RWPE2 (cell line): ENCODE results near the gene TMEM273.

Experiments used
- ATAC-seq: fragments of 200-7000 bp; cut with Tn5 transposase; 3 replicates; pipeline ENCODE4 v1.9.1; 2021; ENCODE audit warnings: low read depth
- DNase-seq: peaks from one replicate; pipeline ENCODE4 v3.0.0-alpha.2; 2020; ENCODE audit warnings: low spot score
- H3K27ac ChIP-seq: fragments of 450-650 bp; 2 replicates; pipeline ENCODE4 v1.5.1; 2017; ENCODE audit warnings: mild to moderate bottlenecking; ENCODE audit not compliant: poor library complexity, severe bottlenecking
- H3K27me3 ChIP-seq: fragments of 250-450 bp; sonication (Bioruptor Pico); 2 replicates; pipeline ENCODE4 v1.5.1; 2021; ENCODE audit warnings: mild to moderate bottlenecking, moderate library complexity; ENCODE audit not compliant: insufficient read depth, poor library complexity, severe bottlenecking
- H3K36me3 ChIP-seq: fragments of 250-450 bp; sonication (Bioruptor Pico); 2 replicates; pipeline ENCODE4 v1.5.1; 2020; ENCODE audit warnings: low read depth, mild to moderate bottlenecking, moderate library complexity
- H3K4me1 ChIP-seq: fragments of 250-450 bp; sonication (Bioruptor Pico); 2 replicates; pipeline ENCODE4 v1.5.1; 2021; ENCODE audit warnings: mild to moderate bottlenecking, moderate library complexity; ENCODE audit not compliant: insufficient read depth, poor library complexity, severe bottlenecking
- H3K4me3 ChIP-seq: fragments of 250-450 bp; sonication (Bioruptor Pico); 2 replicates; pipeline ENCODE4 v1.5.1; 2021; ENCODE audit warnings: mild to moderate bottlenecking, moderate library complexity; ENCODE audit not compliant: severe bottlenecking
- H3K9me3 ChIP-seq: fragments of 250-450 bp; sonication (Bioruptor Pico); 2 replicates; pipeline ENCODE4 v1.5.1; 2021; ENCODE audit warnings: mild to moderate bottlenecking, moderate library complexity; ENCODE audit not compliant: severe bottlenecking
- CTCF ChIP-seq: fragments of 450-650 bp; IDR thresholded peaks from one replicate; pipeline ENCODE4 v1.5.1; 2017; ENCODE audit warnings: mild to moderate bottlenecking, moderate library complexity; ENCODE audit not compliant: poor library complexity, severe bottlenecking

TMEM273 gene

GRCh38 chr10:49173201-49173772 is 14.9 kb downstream of the TMEM273 start:
- H3K36me3 ChIP-seq, result no peaks in the 10 kb centered on the region
- H3K27me3 ChIP-seq, result no peaks in the 10 kb centered on the region
- no peak for TF ChIP-seq CTCF
- H3K4me1 ChIP-seq, result peaks cover 7% of the 10 kb centered on the region
- no peak overlapping the region for H3K4me3 ChIP-seq
- DNase-seq (no peak), ATAC-seq (no peak)
- H3K27ac ChIP-seq, result no peak overlapping the region
- no peaks in the 10 kb centered on the region for H3K9me3 ChIP-seq

GRCh38 chr10:49172777-49173132 is 15.4 kb downstream of the TMEM273 start:
- no peak for ATAC-seq
- peaks cover 6% of the 10 kb centered on the region for H3K4me1 ChIP-seq

GRCh38 chr10:49172061-49172776 is 16.0 kb downstream of the TMEM273 start:
- no peaks in the 10 kb centered on the region for H3K9me3 ChIP-seq
- H3K4me1 ChIP-seq, result peaks cover under 1% of the 10 kb centered on the region
- ATAC-seq, result no peak
- H3K4me3 ChIP-seq, result no peak overlapping the region
- H3K27ac ChIP-seq, result no peak overlapping the region
- no peaks in the 10 kb centered on the region for H3K27me3 ChIP-seq
- no peak for TF ChIP-seq CTCF
- no peaks in the 10 kb centered on the region for H3K36me3 ChIP-seq
- no peak for DNase-seq

More at GRCh38 chr10:49172777-49173132, 15.4 kb downstream of the TMEM273 start:
- H3K4me3 ChIP-seq, result no peak overlapping the region
- TF ChIP-seq CTCF, result no peak
- no peaks in the 10 kb centered on the region for H3K36me3 ChIP-seq
- no peak overlapping the region for H3K27ac ChIP-seq
- no peak for DNase-seq
- H3K27me3 ChIP-seq, result no peaks in the 10 kb centered on the region
- H3K9me3 ChIP-seq, result no peaks in the 10 kb centered on the region

- TF ChIP-seq CTCF, result no peak
- H3K9me3 ChIP-seq, result no peaks in the 10 kb centered on the region
- no peak for DNase-seq
- no peaks in the 10 kb centered on the region for H3K36me3 ChIP-seq
- H3K27ac ChIP-seq, result no peak overlapping the region
- no peaks in the 10 kb centered on the region for H3K4me1 ChIP-seq
- H3K4me3 ChIP-seq, result no peak overlapping the region
- no peak for ATAC-seq
- no peaks in the 10 kb centered on the region for H3K27me3 ChIP-seq
Observed at GRCh38 chr10:49171326-49172060, 16.7 kb downstream of the TMEM273 start.
